Measurements from ENCODE around the gene CCP110.

DNA sequence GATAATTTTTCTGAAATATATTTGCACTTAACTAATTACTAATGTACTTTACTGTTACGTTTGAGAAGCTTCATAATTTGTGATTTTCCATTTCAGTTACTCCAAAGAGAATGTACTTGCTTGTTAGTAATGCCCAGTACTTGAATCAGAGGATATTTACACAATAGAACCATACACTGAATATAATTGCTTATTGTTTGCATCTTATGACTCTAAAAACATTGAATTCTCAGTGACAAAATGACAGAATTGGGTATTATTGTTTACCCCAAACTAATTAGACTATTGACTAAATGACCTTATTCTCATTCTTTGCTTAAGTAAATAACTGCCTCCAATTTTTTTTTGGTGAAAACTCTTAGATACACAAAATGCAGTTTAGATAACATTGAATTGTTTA, 8.9 kb downstream of the CCP110 start:
- TF ChIP-seq POLR2AphosphoS5 (IDR thresholded peaks at IDR 0.05; ENCODE audit: low read depth, low read length) = no peak
- no peak for TF ChIP-seq TAF1 (IDR thresholded peaks at IDR 0.05; ENCODE audit: low read depth, low read length)
- TF ChIP-seq POLR2A (IDR thresholded peaks at IDR 0.05; ENCODE audit: low read depth, low read length) = no peak
- no peak for TF ChIP-seq PAX5 (IDR thresholded peaks at IDR 0.05; ENCODE audit: insufficient read depth, low read length, severe bottlenecking)
- TF ChIP-seq SPI1 (IDR thresholded peaks at IDR 0.05; ENCODE audit: low read depth, low read length) = no peak
- no peak for TF ChIP-seq POU2F2 (IDR thresholded peaks at IDR 0.05; ENCODE audit: low read depth, low read length)
